ENCODE results near the gene PDCD6IP. TPM values are rescaled to one million over a fixed set of nuclear protein-coding genes. Genes with fewer than 3 reads are reported as not detected.
"Not testable (repeated sequence)": the region's sequence is repeated elsewhere in the genome, so short reads cannot be mapped to it uniquely, and the experiment has no call there.

Gene PDCD6IP
- total and polyA plus RNA-seq, 2 donors (not counting 1 experiment from before 2014, with no cell fraction given), result 99.4 to 146 TPM

GRCh38 chr3:33855884-33856546, 57.6 kb downstream of the PDCD6IP start:
- no peaks in the 10 kb centered on the region for H4K20me1 ChIP-seq (ENCODE audit: control insufficient read depth, extremely low read depth, insufficient read depth, low read length)
- H3K36me3 ChIP-seq (ENCODE audit: control insufficient read depth, insufficient read depth, low read length), result no peaks in the 10 kb centered on the region
- H3K4me2 ChIP-seq (ENCODE audit: extremely low read depth, insufficient read depth, low read length), result no peak overlapping the region
- peak overlapping the region; percentile 27 for H3K27ac ChIP-seq (ENCODE audit: insufficient read depth, low read length)
- H3K9ac ChIP-seq (ENCODE audit: insufficient read depth, low read length), result no peak overlapping the region
- H2AFZ ChIP-seq (ENCODE audit: low read length), result no peak overlapping the region
- DNase-seq (ENCODE audit: low read depth in 2 of 2), result peak in 1 of 2 donors; percentile 55
- H3K79me2 ChIP-seq (ENCODE audit: control insufficient read depth, insufficient read depth, low read length), result no peaks in the 10 kb centered on the region
- peaks cover 2% of the 10 kb centered on the region for H3K4me1 ChIP-seq (ENCODE audit: control insufficient read depth, extremely low read depth, insufficient read depth, low read length)
- no peak for TF ChIP-seq EZH2 (IDR thresholded peaks at IDR 0.05; ENCODE audit: low read length, missing control alignments)
- TF ChIP-seq CTCF (conservative IDR thresholded peaks at IDR 0.05 in 1 of 2, IDR thresholded peaks at IDR 0.05 in 1 of 2; ENCODE audit: low read depth in 1 of 2, low read length in 2 of 2), result no peak
- no peak overlapping the region for H3K4me3 ChIP-seq (replicated peaks in 1 of 4; ENCODE audit: control extremely low read depth in 1 of 4, insufficient read depth in 1 of 4, low read depth in 3 of 4, low read length in 4 of 4)
- H3K9me3 ChIP-seq (ENCODE audit: control insufficient read depth, insufficient read depth, low read depth, low read length), result no peaks in the 10 kb centered on the region
- H3K27me3 ChIP-seq (ENCODE audit: control insufficient read depth, insufficient read depth, low read length), result no peaks in the 10 kb centered on the region

- not testable (repeated sequence) for H3K27ac ChIP-seq (ENCODE audit: insufficient read depth, low read length); H2AFZ ChIP-seq (ENCODE audit: low read length); H3K36me3 ChIP-seq (ENCODE audit: control insufficient read depth, insufficient read depth, low read length)
These were observed 59.3 kb downstream of the PDCD6IP start for GRCh38 chr3:33857701-33858100.

GRCh38 chr3:33858131-33858530, 59.7 kb downstream of the PDCD6IP start:
- TF ChIP-seq CTCF (conservative IDR thresholded peaks at IDR 0.05 in 1 of 2, IDR thresholded peaks at IDR 0.05 in 1 of 2; ENCODE audit: low read depth in 1 of 2, low read length in 2 of 2) (no peak), EZH2 (IDR thresholded peaks at IDR 0.05; ENCODE audit: low read length, missing control alignments) (no peak)
- no peaks in the 10 kb centered on the region for H3K79me2 ChIP-seq (ENCODE audit: control insufficient read depth, insufficient read depth, low read length)
- peaks cover 2% of the 10 kb centered on the region for H3K4me1 ChIP-seq (ENCODE audit: control insufficient read depth, extremely low read depth, insufficient read depth, low read length)
- peaks cover under 1% of the 10 kb centered on the region for H3K36me3 ChIP-seq (ENCODE audit: control insufficient read depth, insufficient read depth, low read length)
- H2AFZ ChIP-seq (ENCODE audit: low read length), result no peak overlapping the region
- H3K9me3 ChIP-seq (ENCODE audit: control insufficient read depth, insufficient read depth, low read depth, low read length), result no peaks in the 10 kb centered on the region
- H3K4me2 ChIP-seq (ENCODE audit: extremely low read depth, insufficient read depth, low read length), result no peak overlapping the region
- H3K9ac ChIP-seq (ENCODE audit: insufficient read depth, low read length), result no peak overlapping the region
- DNase-seq (ENCODE audit: low read depth in 2 of 2), result no peak
- H4K20me1 ChIP-seq (ENCODE audit: control insufficient read depth, extremely low read depth, insufficient read depth, low read length), result no peaks in the 10 kb centered on the region
- H3K27me3 ChIP-seq (ENCODE audit: control insufficient read depth, insufficient read depth, low read length), result no peaks in the 10 kb centered on the region
- H3K4me3 ChIP-seq (replicated peaks in 1 of 4; ENCODE audit: control extremely low read depth in 1 of 4, insufficient read depth in 1 of 4, low read depth in 3 of 4, low read length in 4 of 4), result no peak overlapping the region
- H3K27ac ChIP-seq (ENCODE audit: insufficient read depth, low read length), result no peak overlapping the region

More at GRCh38 chr3:33857701-33858100, 59.3 kb downstream of the PDCD6IP start:
- H3K4me2 ChIP-seq (ENCODE audit: extremely low read depth, insufficient read depth, low read length); DNase-seq (ENCODE audit: low read depth in 2 of 2); H3K9ac ChIP-seq (ENCODE audit: insufficient read depth, low read length); H3K79me2 ChIP-seq (ENCODE audit: control insufficient read depth, insufficient read depth, low read length); H3K9me3 ChIP-seq (ENCODE audit: control insufficient read depth, insufficient read depth, low read depth, low read length); H3K4me1 ChIP-seq (ENCODE audit: control insufficient read depth, extremely low read depth, insufficient read depth, low read length); H3K27me3 ChIP-seq (ENCODE audit: control insufficient read depth, insufficient read depth, low read length); H3K4me3 ChIP-seq (replicated peaks in 1 of 4; ENCODE audit: control extremely low read depth in 1 of 4, insufficient read depth in 1 of 4, low read depth in 3 of 4, low read length in 4 of 4); H4K20me1 ChIP-seq (ENCODE audit: control insufficient read depth, extremely low read depth, insufficient read depth, low read length): not testable (repeated sequence)
